IMR-90 (cell line): ENCODE measurements around the gene SLC2A8. TPM values are rescaled to one million over a fixed set of nuclear protein-coding genes. Genes with fewer than 3 reads are reported as not detected.
A peak's percentile ranks its signal among the peaks of the same experiment; 100 is the strongest.

ENCODE experiments used
- ATAC-seq: fragments of 200-7000 bp; cut with Tn5 transposase; 2 replicates; pipeline ENCODE4 v1.9.1; 2020; ENCODE audit warnings: low read depth, mild to moderate bottlenecking, moderate library complexity
- BruUV-seq: library from RNA; stranded (reverse); fragments of 400-500 nt; replicated peaks from 2 replicates; lab custom pipeline; 2021; lab: Mats Ljungman, UMichigan
- CTCF ChIA-PET: fragments of 300-600 bp; formaldehyde crosslinking; extraction: SDS; loops from one replicate; lab custom pipeline; 2021; ENCODE audit warnings: antibody characterized with exemption; lab: Yijun Ruan, JAX
- POLR2A ChIA-PET: fragments of 300-600 bp; sonication (Branson Sonifier 250); formaldehyde crosslinking; loops from one replicate; lab custom pipeline; 2022; ENCODE audit warnings: antibody characterized with exemption; ENCODE audit not compliant: unreplicated experiment; lab: Charles Lee
- DNase-seq: peaks from one replicate; pipeline ENCODE4 v3.0.0; 2013
- H2AFZ ChIP-seq: replicated peaks from 2 replicates; pipeline ENCODE3; 2013; ENCODE audit warnings: low read length, mild to moderate bottlenecking; ENCODE audit not compliant: poor library complexity
- H2AK5ac ChIP-seq: 2 replicates; pipeline ENCODE4 v1.6.1; 2013; ENCODE audit warnings: low read depth, low read length, inconsistent platforms
- H2AK9ac ChIP-seq: replicated peaks from 2 replicates; pipeline ENCODE3; 2013; ENCODE audit warnings: mild to moderate bottlenecking, low read depth, low read length, moderate library complexity; ENCODE audit not compliant: poor library complexity
- H2BK120ac ChIP-seq: 2 replicates; pipeline ENCODE4 v1.6.1; 2013; ENCODE audit warnings: low read depth, low read length, inconsistent platforms
- H2BK15ac ChIP-seq: 3 replicates; pipeline ENCODE4 v1.6.1; 2013; ENCODE audit warnings: low read depth, low read length, inconsistent platforms
- H2BK20ac ChIP-seq: 2 replicates; pipeline ENCODE4 v1.6.1; 2013; ENCODE audit warnings: low read depth, mild to moderate bottlenecking, inconsistent platforms, low read length, moderate library complexity
- H2BK5ac ChIP-seq: 2 replicates; pipeline ENCODE4 v1.6.1; 2013; ENCODE audit warnings: mild to moderate bottlenecking, low read depth, low read length, inconsistent platforms; ENCODE audit not compliant: poor library complexity, severe bottlenecking
- H3K14ac ChIP-seq: replicated peaks from 2 replicates; pipeline ENCODE4 v1.6.1; 2013; ENCODE audit warnings: low read depth, low read length, inconsistent platforms
- H3K18ac ChIP-seq: 2 replicates; pipeline ENCODE4 v1.6.1; 2013; ENCODE audit warnings: low read depth, low read length, control low read depth
- H3K23ac ChIP-seq: 2 replicates; pipeline ENCODE4 v1.6.1; 2013; ENCODE audit warnings: low read depth, low read length, inconsistent platforms
- H3K27ac ChIP-seq: 2 replicates; pipeline ENCODE4 v1.5.1; 2013; ENCODE audit warnings: mild to moderate bottlenecking, control low read depth, low read length; ENCODE audit not compliant: insufficient read depth
- H3K27me3 ChIP-seq: 2 replicates; pipeline ENCODE4 v1.6.1; 2013; ENCODE audit warnings: low read length; ENCODE audit not compliant: control insufficient read depth, insufficient read depth
- H3K36me3 ChIP-seq: 2 replicates; pipeline ENCODE4 v1.6.1; 2013; ENCODE audit warnings: low read length, mixed read lengths; ENCODE audit not compliant: control insufficient read depth, insufficient read depth
- H3K4ac ChIP-seq: 2 replicates; pipeline ENCODE4 v1.6.1; 2013; ENCODE audit warnings: low read depth, low read length, inconsistent platforms
- H3K4me1 ChIP-seq: 2 replicates; pipeline ENCODE4 v1.6.1; 2013; ENCODE audit warnings: low read length, mixed read lengths; ENCODE audit not compliant: control insufficient read depth, insufficient read depth
- H3K4me2 ChIP-seq: 2 replicates; pipeline ENCODE4 v1.6.1; 2013; ENCODE audit warnings: low read depth, mild to moderate bottlenecking, control low read depth, low read length, moderate library complexity
- H3K4me3 ChIP-seq: 2 replicates; pipeline ENCODE4 v1.5.1; 2013; ENCODE audit warnings: low read depth, mild to moderate bottlenecking, control low read depth, low read length, moderate library complexity; ENCODE audit not compliant: insufficient read depth
- H3K56ac ChIP-seq: 2 replicates; pipeline ENCODE4 v1.6.1; 2013; ENCODE audit warnings: low read length, inconsistent platforms; ENCODE audit not compliant: insufficient read depth; ENCODE audit errors: extremely low read depth
- H3K79me1 ChIP-seq, 2 experiments: 2 replicates each; pipeline ENCODE4 v1.6.1; 2013; ENCODE audit warnings: low read length in 2 of 2, inconsistent platforms in 1 of 2, low read depth in 1 of 2
- H3K9ac ChIP-seq: 2 replicates; pipeline ENCODE4 v1.6.1; 2013; ENCODE audit warnings: low read depth, low read length, control low read depth
- H3K9me1 ChIP-seq: 2 replicates; pipeline ENCODE4 v1.6.1; 2013; ENCODE audit warnings: low read length, inconsistent platforms; ENCODE audit not compliant: insufficient read depth
- H3K9me3 ChIP-seq: 2 replicates; pipeline ENCODE4 v1.6.1; 2013; ENCODE audit warnings: low read length; ENCODE audit not compliant: control insufficient read depth, insufficient read depth
- H4K20me1 ChIP-seq: 2 replicates; pipeline ENCODE4 v1.6.1; 2013; ENCODE audit warnings: low read length, inconsistent platforms; ENCODE audit not compliant: insufficient read depth
- H4K5ac ChIP-seq: 2 replicates; pipeline ENCODE4 v1.6.1; 2013; ENCODE audit warnings: mild to moderate bottlenecking, low read depth, low read length, control low read depth
- H4K8ac ChIP-seq, 2 experiments: 2 replicates each; pipeline ENCODE4 v1.6.1; 2013; ENCODE audit warnings: low read depth in 2 of 2, low read length in 2 of 2, control low read depth in 1 of 2, inconsistent platforms in 1 of 2
- H4K91ac ChIP-seq: 2 replicates; pipeline ENCODE4 v1.6.1; 2013; ENCODE audit warnings: low read depth, low read length, inconsistent platforms; ENCODE audit not compliant: insufficient read depth
- CEBPB ChIP-seq: IDR thresholded peaks from 2 replicates; pipeline ENCODE4 v1.6.1; 2012; ENCODE audit warnings: low read depth, low read length, improper control_type of control experiment
- CHD1 ChIP-seq: IDR thresholded peaks from 2 replicates; pipeline ENCODE4 v1.6.1; 2012; ENCODE audit warnings: low read depth, low read length, improper control_type of control experiment
- FOS ChIP-seq: fragments of 150-350 bp; IDR thresholded peaks from 2 replicates; pipeline ENCODE4 v1.6.1; 2016; ENCODE audit warnings: low read depth, low read length
- MAFK ChIP-seq: IDR thresholded peaks from 2 replicates; pipeline ENCODE4 v1.6.1; 2012; ENCODE audit warnings: low read depth, low read length, improper control_type of control experiment
- MAZ ChIP-seq: IDR thresholded peaks from 2 replicates; pipeline ENCODE4 v1.6.1; 2012; ENCODE audit warnings: low read depth, mild to moderate bottlenecking, low read length, improper control_type of control experiment, moderate library complexity, borderline replicate concordance
- MXI1 ChIP-seq: IDR thresholded peaks from 2 replicates; pipeline ENCODE4 v1.6.1; 2012; ENCODE audit warnings: low read depth, mild to moderate bottlenecking, low read length, moderate library complexity, borderline replicate concordance
- NFE2L2 ChIP-seq: fragments of 150-350 bp; IDR thresholded peaks from 2 replicates; pipeline ENCODE4 v1.6.1; 2016; ENCODE audit warnings: low read depth, mild to moderate bottlenecking, low read length
- POLR2A ChIP-seq: IDR thresholded peaks from 2 replicates; pipeline ENCODE4 v1.6.1; 2012; ENCODE audit warnings: mild to moderate bottlenecking, low read depth, low read length
- RAD21 ChIP-seq: IDR thresholded peaks from 2 replicates; pipeline ENCODE4 v1.6.1; 2012; ENCODE audit warnings: low read length, improper control_type of control experiment
- RCOR1 ChIP-seq: IDR thresholded peaks from 2 replicates; pipeline ENCODE4 v1.6.1; 2012; ENCODE audit warnings: mild to moderate bottlenecking, low read length, improper control_type of control experiment; ENCODE audit not compliant: insufficient replicate concordance
- RFX5 ChIP-seq: IDR thresholded peaks from 2 replicates; pipeline ENCODE4 v1.8.0; 2012; ENCODE audit warnings: low read depth, mild to moderate bottlenecking, low read length, moderate library complexity
- SMC3 ChIP-seq: fragments of 150-350 bp; IDR thresholded peaks from 2 replicates; pipeline ENCODE4 v1.6.1; 2016; ENCODE audit warnings: low read depth, mild to moderate bottlenecking, antibody characterized with exemption, low read length, moderate library complexity
- USF2 ChIP-seq: fragments of 150-350 bp; IDR thresholded peaks from 2 replicates; pipeline ENCODE4 v1.6.1; 2017; ENCODE audit warnings: mild to moderate bottlenecking, antibody characterized with exemption, low read length, low read depth
- WGBS, 2 experiments: methylation state at CpG; one replicate each; pipeline versions ENCODE4 v1.1.5 to v1.1.7; 2013; ENCODE audit warnings: missing lambda C conversion rate in 2 of 2; ENCODE audit not compliant: insufficient read length in 1 of 2; ENCODE audit errors: extremely low coverage in 2 of 2; 5-methylcytosine and 5-hydroxymethylcytosine counted together
- dilution Hi-C: fragments of 300-500 bp; cut with HindIII; formaldehyde crosslinking; loops from one replicate; pipeline ENCODE4 v1.14.3; 2018; ENCODE audit warnings: low sequenced_read_pairs; ENCODE audit not compliant: unreplicated experiment
- in situ Hi-C: fragments of 300-500 bp; cut with MboI; formaldehyde crosslinking; loops from 3 replicates; pipeline ENCODE4 v1.14.3; 2019; ENCODE audit warnings: low sequenced_read_pairs, inconsistent platforms, mixed read lengths
- intact Hi-C: fragments of 100-400 bp; cut with micrococcal nuclease; formaldehyde crosslinking; loops from 2 replicates; pipeline ENCODE4 v1.10.0; 2022
- polyA plus RNA-seq, 3 experiments: library from polyadenylated mRNA; depleted of rRNA; stranded (reverse); fragments of >200 nt; gene quantifications; 2 replicates each; pipeline ENCODE4 v1.2.3, GENCODE V29; 2012; ENCODE audit warnings: low replicate concordance in 1 of 3
- total RNA-seq: library from RNA; depleted of rRNA; stranded (reverse); fragments of >200 nt; gene quantifications from 2 replicates; pipeline ENCODE4 v1.2.3, GENCODE V29; 2012
- TF ChIP-seq, protein P1 (sequence below): fragments of 150-350 bp; IDR thresholded peaks from 2 replicates; pipeline ENCODE4 v1.6.1; 2016; ENCODE audit warnings: low read depth, mild to moderate bottlenecking, low read length, moderate library complexity, borderline replicate concordance

The SLC2A8 gene
- total and polyA plus RNA-seq, 2 of the 4 experiments (the other 2 are of a cell fraction) = 9.0 to 12.0 TPM

DNA sequence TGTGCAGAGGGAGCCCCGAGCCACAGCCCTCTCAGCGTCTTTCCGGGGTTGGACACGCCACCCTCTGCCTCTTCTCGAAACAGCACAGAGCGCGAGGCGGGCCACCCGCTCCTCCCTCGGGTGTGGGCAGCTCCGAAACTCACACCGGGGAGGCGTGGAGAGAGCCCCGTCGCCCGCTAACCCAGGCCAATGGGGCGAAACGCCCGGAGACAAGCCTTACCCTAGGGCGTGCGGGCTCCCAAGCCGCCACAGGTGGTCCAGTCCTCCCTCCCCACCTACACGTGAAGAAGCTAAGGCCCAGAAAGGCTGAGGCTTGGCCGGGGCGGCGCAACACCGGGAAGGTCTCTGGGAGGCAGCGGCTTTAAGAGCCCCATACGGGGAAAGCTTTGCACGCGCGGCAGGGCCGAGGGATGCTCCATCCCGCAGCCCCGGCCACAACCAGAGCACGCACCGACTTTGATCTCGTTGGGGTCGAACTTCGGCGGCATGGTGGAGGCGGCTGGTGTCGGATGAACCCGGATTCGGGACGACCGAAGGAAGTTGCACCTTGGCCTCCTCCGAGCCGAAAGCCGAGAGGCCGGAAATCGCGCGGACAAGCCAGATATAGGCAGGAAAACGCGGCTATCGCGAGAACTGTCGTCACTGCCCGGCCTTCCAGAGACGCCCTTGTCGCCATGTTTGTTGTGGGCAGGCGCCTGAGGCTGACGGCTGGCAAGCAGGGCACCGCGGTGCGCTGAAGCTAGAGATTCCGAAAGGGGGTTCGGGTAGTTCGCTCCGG, 54.0 kb downstream of the SLC2A8 start, which contains the start of the genes LRSAM1 and RPL12:
TSS of gene LRSAM1 (plus strand) at position 681 of the 778 bp plus-strand sequence. CDS start 3,018 bp downstream, outside the sequence.
TSS of gene RPL12 (minus strand) at position 577 of the 778 bp plus-strand sequence. CDS start at position 488, 89 bp downstream.
- ChIA-PET POLR2A (interaction anchor here (0.6 to 0.7 kb wide), 2 partner anchors 9 to 403 kb away, joined by 3 read pairs; no protein-coding TSS in a partner anchor), CTCF (no interaction called here)
- Histone ChIP-seq H3K9me3 (no peaks in the 10 kb centered on the region), H3K36me3 (peaks cover 49% of the 10 kb centered on the region), H3K9ac (peak within 1 kb of the TSS; percentile 95), H2AK5ac (peak within 1 kb of the TSS; percentile 98), H3K4ac (peak within 1 kb of the TSS; percentile 96), H3K56ac (peak within 1 kb of the TSS; percentile 79), H4K91ac (peak within 1 kb of the TSS; percentile 87), H4K20me1 (peaks cover 52% of the 10 kb centered on the region), H3K23ac (peak within 1 kb of the TSS; percentile 87), H2BK120ac (peak within 1 kb of the TSS; percentile 50), H2BK15ac (peak within 1 kb of the TSS; percentile 28; the same call in 1 of the 3 replicates), H2BK5ac (peak within 1 kb of the TSS; percentile 77), H3K4me1 (peaks cover 13% of the 10 kb centered on the region), H2BK20ac (no peak within 1 kb of the TSS), H4K5ac (peak within 1 kb of the TSS; percentile 60), H3K18ac (peak within 1 kb of the TSS; percentile 58), H2AFZ (peak within 1 kb of the TSS; percentile 92), H3K4me2 (peak within 1 kb of the TSS; percentile 97), H3K27me3 (no peaks in the 10 kb centered on the region), H2AK9ac (peak within 1 kb of the TSS; percentile 100), H3K27ac (peak within 1 kb of the TSS; percentile 91), H4K8ac (peak within 1 kb of the TSS; percentile 74 to 90), H3K79me1 (peaks cover 29 to 71% of the 10 kb centered on the region in 2 experiments), H3K14ac (peak within 1 kb of the TSS; percentile 96), H3K4me3 (peak within 1 kb of the TSS; percentile 83), H3K9me1 (peaks cover 21% of the 10 kb centered on the region)
- intact Hi-C loops (loop anchor here (5.0 kb wide), 1 partner anchor 136 kb away; no protein-coding TSS in a partner anchor), in situ Hi-C loops (no loop called here), dilution Hi-C loops (no loop called here)
- ATAC-seq (peak; percentile 60), DNase-seq (peak; percentile 94)
- WGBS, 2 experiments = 0% methylated on average over 35 of the region's 71 CpGs; no CpG with 5 or more reads in 1 of the 2 experiments
- TSS peak; percentile 65 for BruUV-seq
- TF ChIP-seq MXI1 (peak; percentile 53; the same call in 1 of the 2 replicates), MAZ (peak; percentile 8; the same call in 1 of the 2 replicates), CEBPB (no peak), CHD1 (0 out of 2 replicates have a peak, but pooled peaks have one; percentile 49), SMC3 (0 out of 2 replicates have a peak, but pooled peaks have one; percentile 3), FOS (no peak), NFE2L2 (peak; percentile 29; the same call in 1 of the 2 replicates), RFX5 (no peak), RAD21 (no peak), RCOR1 (no peak), POLR2A (peak; percentile 100), USF2 (no peak; the same call in 1 of the 2 replicates), MAFK (no peak)
- TF ChIP-seq, protein P1, sequence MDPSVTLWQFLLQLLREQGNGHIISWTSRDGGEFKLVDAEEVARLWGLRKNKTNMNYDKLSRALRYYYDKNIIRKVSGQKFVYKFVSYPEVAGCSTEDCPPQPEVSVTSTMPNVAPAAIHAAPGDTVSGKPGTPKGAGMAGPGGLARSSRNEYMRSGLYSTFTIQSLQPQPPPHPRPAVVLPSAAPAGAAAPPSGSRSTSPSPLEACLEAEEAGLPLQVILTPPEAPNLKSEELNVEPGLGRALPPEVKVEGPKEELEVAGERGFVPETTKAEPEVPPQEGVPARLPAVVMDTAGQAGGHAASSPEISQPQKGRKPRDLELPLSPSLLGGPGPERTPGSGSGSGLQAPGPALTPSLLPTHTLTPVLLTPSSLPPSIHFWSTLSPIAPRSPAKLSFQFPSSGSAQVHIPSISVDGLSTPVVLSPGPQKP = no peak
